ENCODE data around the gene SMIM8. TPM values are rescaled to one million over a fixed set of nuclear protein-coding genes. Genes with fewer than 3 reads are reported as not detected.
A peak's percentile ranks its signal among the peaks of the same experiment; 100 is the strongest.

Gene SMIM8
- total and polyA plus RNA-seq, 5 experiments from 2014 or later: 12.2 to 17.8 (median 14.9) TPM

DNA sequence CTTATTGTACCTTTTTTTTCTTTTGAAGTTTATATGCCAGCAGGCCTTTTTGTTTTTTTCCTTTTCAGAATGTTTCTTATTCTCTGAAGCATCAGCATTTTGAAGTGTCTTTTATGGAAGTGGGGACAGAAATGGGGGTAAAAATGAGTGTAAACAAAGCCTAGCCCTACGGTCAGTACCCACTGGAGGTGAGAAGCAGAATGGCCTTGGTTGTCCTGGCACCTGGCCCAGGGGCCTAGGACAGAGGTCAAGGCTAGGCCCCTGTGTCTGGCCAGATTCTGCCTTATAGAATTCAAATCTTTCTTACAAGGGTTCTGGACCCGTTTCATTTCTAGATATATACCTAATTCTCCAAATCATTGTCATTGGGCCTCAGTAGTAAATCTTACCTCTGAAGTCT, 18.8 kb downstream of the SMIM8 start:
- H3K27me3 Mint-ChIP-seq: no peaks in the 10 kb centered on the region
- DNase-seq: no peak
- H3K4me1 Mint-ChIP-seq: peaks cover 0 to 8% (median 2%) of the 10 kb centered on the region in 4 donors
- no peak overlapping the region for H3K27ac Mint-ChIP-seq
- peaks cover 6 to 38% (median 23%) of the 10 kb centered on the region in 3 donors for H3K36me3 Mint-ChIP-seq
- POLR2A ChIA-PET: no interaction called here
- no peak for ATAC-seq
- H3K9me3 Mint-ChIP-seq: no peaks in the 10 kb centered on the region
- H3K4me3 Mint-ChIP-seq: no peak overlapping the region

GRCh38 chr6:87341899-87342298, 19.5 kb downstream of the SMIM8 start:
- Mint-ChIP-seq H3K36me3 (peaks cover 4 to 34% (median 26%) of the 10 kb centered on the region in 3 donors), H3K4me1 (peaks cover 0 to 5% (median 0%) of the 10 kb centered on the region in 4 donors), H3K27me3 (no peaks in the 10 kb centered on the region), H3K9me3 (no peaks in the 10 kb centered on the region), H3K4me3 (no peak overlapping the region), H3K27ac (peak overlapping the region in 1 of 10 donors; percentile 47)
- ATAC-seq (no peak), DNase-seq (no peak)
- POLR2A ChIA-PET: interaction anchor here (0.5 kb wide), 1 partner anchor 155 kb away, joined by 3 read pairs; no protein-coding TSS in a partner anchor

DNA sequence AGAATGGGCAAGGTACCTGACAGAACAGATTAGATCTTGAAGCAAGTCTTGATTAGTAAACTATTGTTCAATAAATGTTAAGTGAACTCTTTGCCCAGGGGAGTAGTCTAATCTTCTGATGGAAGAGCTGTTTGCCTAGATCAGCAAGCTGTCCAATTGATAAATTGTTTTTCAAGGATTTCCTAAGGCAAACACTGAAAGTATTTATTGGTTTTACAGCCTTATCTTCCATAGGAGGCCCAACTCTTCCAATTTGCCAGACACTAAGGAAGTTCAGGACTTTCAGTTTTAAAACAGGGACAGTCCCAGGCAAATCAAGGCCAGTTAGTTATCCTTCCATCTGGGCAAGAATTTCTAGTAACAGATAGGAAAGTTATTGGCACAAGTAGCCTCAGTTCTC, 20.4 kb downstream of the SMIM8 start:
- Mint-ChIP-seq H3K27me3 (no peaks in the 10 kb centered on the region), H3K36me3 (peaks cover 4 to 34% (median 27%) of the 10 kb centered on the region in 3 donors), H3K9me3 (no peaks in the 10 kb centered on the region), H3K27ac (no peak overlapping the region), H3K4me1 (peaks cover 0 to 5% (median 0%) of the 10 kb centered on the region in 4 donors), H3K4me3 (no peak overlapping the region)
- no peak for DNase-seq
- ATAC-seq: no peak
- POLR2A ChIA-PET: no interaction called here

DNA sequence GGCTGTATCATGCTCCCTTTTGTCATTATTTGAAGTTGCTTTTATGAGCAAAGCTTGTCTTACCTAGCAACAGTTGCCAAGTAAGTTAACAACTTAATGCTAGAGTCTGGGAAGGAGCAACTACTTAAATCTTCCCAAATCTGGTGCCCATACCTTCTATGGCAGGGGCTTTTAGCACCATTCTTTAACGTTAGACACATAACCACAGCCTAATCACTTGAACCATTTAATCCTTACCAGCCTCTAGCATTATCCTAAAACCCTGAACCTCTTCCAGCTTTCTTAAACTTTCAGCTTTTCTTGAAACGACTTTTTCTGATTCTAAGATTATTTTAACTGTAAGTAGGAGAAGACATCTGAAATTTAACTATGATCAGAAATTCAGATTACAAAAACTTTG, 22.3 kb downstream of the SMIM8 start, which contains the start of gene C6orf163:
TSS of gene C6orf163 (plus strand) at position 83 of the 400 bp plus-strand sequence. CDS start at position 370, 287 bp downstream.
- Mint-ChIP-seq H3K4me3 (no peak within 1 kb of the TSS), H3K9me3 (no peaks in the 10 kb centered on the region), H3K27ac (peak within 1 kb of the TSS in 1 of 10 donors; percentile 17), H3K4me1 (peaks cover 0 to 2% (median 0%) of the 10 kb centered on the region in 4 donors), H3K27me3 (no peaks in the 10 kb centered on the region), H3K36me3 (peaks cover 4 to 21% (median 20%) of the 10 kb centered on the region in 3 donors)
- ATAC-seq (no peak), DNase-seq (no peak)
- POLR2A ChIA-PET: interaction anchor here (0.6 kb wide), 1 partner anchor 64 kb away, joined by 5 read pairs; no protein-coding TSS in a partner anchor

GRCh38 chr6:87346700-87347099, 24.3 kb downstream of the SMIM8 start:
- POLR2A ChIA-PET: interaction anchor here (0.6 kb wide), 1 partner anchor 345 kb away, joined by 7 read pairs; no protein-coding TSS in a partner anchor
- Mint-ChIP-seq H3K27me3 (no peaks in the 10 kb centered on the region), H3K36me3 (peaks cover 4 to 20% (median 16%) of the 10 kb centered on the region in 3 donors), H3K4me3 (no peak overlapping the region), H3K9me3 (no peaks in the 10 kb centered on the region), H3K27ac (no peak overlapping the region), H3K4me1 (peaks cover 0 to 2% (median 0%) of the 10 kb centered on the region in 4 donors)
- DNase-seq (no peak), ATAC-seq (no peak)

DNA sequence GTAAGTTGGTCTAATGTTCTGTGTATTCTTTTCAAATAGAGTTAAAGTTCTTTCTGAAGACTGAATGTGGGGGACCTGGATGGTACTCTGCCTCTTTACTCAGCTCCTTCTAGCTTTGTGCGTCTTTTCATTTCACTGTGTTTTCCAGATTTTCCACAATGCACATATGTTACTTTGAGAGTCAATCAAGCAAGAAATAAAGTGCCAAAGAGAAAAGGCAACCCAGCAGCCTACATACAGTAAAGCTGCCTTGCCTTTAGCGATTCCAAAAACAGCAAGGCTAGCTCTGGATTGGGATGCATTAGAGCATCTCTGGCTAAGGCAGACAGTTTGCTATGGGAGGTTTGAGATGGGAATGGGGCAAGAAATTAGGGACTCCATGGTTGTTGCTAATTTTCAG, 27.5 kb downstream of the SMIM8 start:
- H3K9me3 Mint-ChIP-seq: no peaks in the 10 kb centered on the region
- POLR2A ChIA-PET: no interaction called here
- H3K27me3 Mint-ChIP-seq: no peaks in the 10 kb centered on the region
- no peak overlapping the region for H3K27ac Mint-ChIP-seq
- ATAC-seq (no peak), DNase-seq (no peak)
- H3K4me3 Mint-ChIP-seq: no peak overlapping the region
- H3K4me1 Mint-ChIP-seq: no peaks in the 10 kb centered on the region
- H3K36me3 Mint-ChIP-seq: peaks cover 4 to 15% (median 6%) of the 10 kb centered on the region in 3 donors

DNA sequence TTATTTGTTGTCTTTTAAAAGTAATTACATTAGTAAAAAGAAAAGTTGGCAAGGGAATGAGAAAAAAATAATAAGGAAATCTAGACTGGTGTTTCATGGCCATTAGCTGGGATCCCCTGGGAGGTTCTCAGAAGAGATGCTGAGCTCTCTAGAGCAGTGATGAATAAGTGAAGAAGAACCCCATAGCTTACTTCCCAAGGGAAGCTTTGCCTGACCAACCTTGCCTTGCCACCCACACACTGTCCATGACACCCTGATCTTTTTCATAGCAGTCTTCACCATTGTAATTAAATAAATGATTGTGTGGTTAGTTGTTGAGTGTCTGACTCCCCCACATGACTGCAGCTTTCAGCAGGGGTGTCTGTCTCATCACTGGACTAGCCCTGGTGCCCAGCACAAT, 28.1 kb downstream of the SMIM8 start:
- H3K4me1 Mint-ChIP-seq: no peaks in the 10 kb centered on the region
- H3K4me3 Mint-ChIP-seq: no peak overlapping the region
- DNase-seq (no peak), ATAC-seq (no peak)
- peaks cover 3 to 9% (median 4%) of the 10 kb centered on the region in 3 donors for H3K36me3 Mint-ChIP-seq
- H3K27me3 Mint-ChIP-seq: no peaks in the 10 kb centered on the region
- H3K9me3 Mint-ChIP-seq: no peaks in the 10 kb centered on the region
- POLR2A ChIA-PET: no interaction called here
- no peak overlapping the region for H3K27ac Mint-ChIP-seq

DNA sequence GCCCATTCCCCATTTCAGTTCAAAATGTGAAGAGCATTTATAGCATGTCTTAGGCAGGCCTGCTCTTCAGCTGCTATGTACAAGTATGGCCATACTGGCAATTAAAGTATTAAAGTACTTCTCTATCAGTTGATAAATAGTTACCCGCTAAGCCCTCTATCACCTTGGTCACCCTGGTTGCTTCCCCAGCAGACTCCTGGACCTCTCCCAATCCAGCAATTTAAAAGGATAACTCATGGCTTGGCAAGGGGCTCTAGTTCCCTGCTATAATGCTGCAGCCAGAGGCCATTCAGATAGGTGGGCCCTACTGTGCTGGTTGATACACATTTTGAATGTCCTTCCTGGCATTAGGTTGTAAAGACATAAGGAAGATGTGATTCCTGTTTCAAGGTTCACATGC, 29.2 kb downstream of the SMIM8 start:
- peaks cover 0 to 7% (median 0%) of the 10 kb centered on the region in 3 donors for H3K36me3 Mint-ChIP-seq
- H3K4me1 Mint-ChIP-seq: no peaks in the 10 kb centered on the region
- no peaks in the 10 kb centered on the region for H3K27me3 Mint-ChIP-seq
- POLR2A ChIA-PET: interaction anchor here (0.5 to 0.6 kb wide), 2 partner anchors 8 to 12 kb away, joined by 3 to 4 read pairs; no protein-coding TSS in a partner anchor
- DNase-seq: no peak
- no peak for ATAC-seq
- no peak overlapping the region for H3K4me3 Mint-ChIP-seq
- H3K27ac Mint-ChIP-seq: no peak overlapping the region
- no peaks in the 10 kb centered on the region for H3K9me3 Mint-ChIP-seq

GRCh38 chr6:87356181-87356580, 33.8 kb downstream of the SMIM8 start:
- Mint-ChIP-seq H3K27ac (no peak overlapping the region), H3K36me3 (peaks cover 0 to 10% (median 10%) of the 10 kb centered on the region in 3 donors), H3K27me3 (no peaks in the 10 kb centered on the region), H3K4me1 (no peaks in the 10 kb centered on the region), H3K9me3 (no peaks in the 10 kb centered on the region), H3K4me3 (no peak overlapping the region)
- no peak for DNase-seq
- ATAC-seq: no peak
- POLR2A ChIA-PET: no interaction called here

DNA sequence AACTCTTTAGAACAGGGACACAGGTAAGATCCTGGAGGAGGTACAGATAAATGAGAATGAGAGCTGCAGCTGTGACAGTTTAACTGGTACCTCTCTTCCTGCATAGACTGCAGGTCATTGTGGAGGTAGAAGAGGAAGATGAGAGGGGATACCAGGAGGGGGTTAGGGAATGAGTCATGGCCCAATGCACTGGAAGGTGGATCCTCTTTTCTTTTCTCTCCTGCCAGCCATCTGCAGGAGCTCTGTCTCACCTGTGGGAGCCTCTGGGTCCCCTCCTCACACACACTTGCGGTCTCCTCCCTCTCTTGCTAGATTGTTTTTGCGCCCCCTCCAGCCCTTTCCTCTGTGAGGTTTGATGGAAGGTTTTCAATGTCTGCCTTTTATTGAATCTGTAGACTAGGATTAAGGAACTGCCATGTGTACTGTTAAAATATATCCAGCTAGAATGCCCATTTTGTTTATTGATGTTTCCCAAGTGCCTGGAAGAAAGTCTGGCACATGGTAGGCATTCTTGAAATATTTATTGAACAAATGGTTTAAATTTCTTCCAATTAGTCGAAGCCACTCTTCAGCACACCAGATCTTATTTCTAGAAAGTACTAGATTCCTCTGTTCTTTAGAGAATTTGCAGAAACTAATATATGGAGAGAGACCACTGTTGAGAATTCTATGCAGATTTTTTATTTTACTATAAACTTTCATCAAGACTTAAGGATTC, 35.2 kb downstream of the SMIM8 start:
- ATAC-seq (no peak), DNase-seq (no peak)
- H3K36me3 Mint-ChIP-seq: peaks cover 0 to 13% (median 12%) of the 10 kb centered on the region in 3 donors
- no peaks in the 10 kb centered on the region for H3K27me3 Mint-ChIP-seq
- H3K4me1 Mint-ChIP-seq: no peaks in the 10 kb centered on the region
- no peaks in the 10 kb centered on the region for H3K9me3 Mint-ChIP-seq
- POLR2A ChIA-PET: no interaction called here
- H3K4me3 Mint-ChIP-seq: no peak overlapping the region
- peak overlapping the region in 1 of 10 donors; percentile 46 for H3K27ac Mint-ChIP-seq

DNA sequence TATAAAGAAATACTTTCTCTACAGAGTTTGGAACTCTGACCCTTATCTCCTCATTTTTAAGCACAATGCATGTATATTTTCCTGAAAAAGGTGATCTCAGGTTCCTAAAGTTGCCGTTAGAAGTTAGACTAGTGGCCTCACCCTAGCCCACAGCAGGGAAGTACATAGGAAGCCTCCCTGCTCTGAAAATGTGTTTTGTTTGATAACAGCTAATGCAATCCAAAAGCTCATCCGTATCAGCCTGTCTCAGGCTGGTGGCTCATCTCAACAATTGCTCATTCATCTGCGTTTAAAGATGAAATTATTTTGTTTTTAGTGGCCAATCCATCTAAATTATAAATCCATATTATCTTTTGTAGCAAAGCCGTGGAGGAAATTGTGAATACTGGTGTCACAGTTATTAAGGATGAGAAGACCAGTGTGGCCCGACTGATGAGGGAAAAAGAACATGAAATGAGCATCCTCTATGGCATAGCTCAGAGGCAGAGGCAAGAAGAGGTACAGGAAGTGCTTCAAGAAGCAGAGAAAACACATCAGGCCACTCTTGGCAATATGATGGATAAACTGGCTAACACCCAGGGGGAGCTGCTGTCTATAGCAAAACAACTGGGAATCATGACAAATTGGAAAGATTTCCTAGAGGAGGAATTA, 42.3 kb downstream of the SMIM8 start:
- Mint-ChIP-seq H3K9me3 (peaks cover 4 to 24% (median 9%) of the 10 kb centered on the region in 9 donors), H3K36me3 (peaks cover 17 to 20% (median 18%) of the 10 kb centered on the region in 3 donors), H3K4me1 (no peaks in the 10 kb centered on the region), H3K27ac (no peak overlapping the region), H3K27me3 (no peaks in the 10 kb centered on the region), H3K4me3 (no peak overlapping the region)
- ATAC-seq (no peak), DNase-seq (no peak)
- POLR2A ChIA-PET: no interaction called here

GRCh38 chr6:87366072-87366827, 43.9 kb downstream of the SMIM8 start:
- no peaks in the 10 kb centered on the region for H3K4me1 Mint-ChIP-seq
- ATAC-seq (no peak), DNase-seq (no peak)
- H3K36me3 Mint-ChIP-seq: peaks cover 14 to 18% (median 14%) of the 10 kb centered on the region in 3 donors
- no peaks in the 10 kb centered on the region for H3K27me3 Mint-ChIP-seq
- POLR2A ChIA-PET: no interaction called here
- peaks cover 5 to 29% (median 10%) of the 10 kb centered on the region in 9 donors for H3K9me3 Mint-ChIP-seq
- H3K4me3 Mint-ChIP-seq: no peak overlapping the region
- H3K27ac Mint-ChIP-seq: no peak overlapping the region

Measured in naive thymus-derived CD8-positive, alpha-beta T cell (primary cell).